HFF-Myc (cell line): ENCODE data around the gene AK2.

Experiments
- DNase-seq: peaks from one replicate; pipeline ENCODE4 v3.0.0-alpha.2; 2011; ENCODE audit warnings: low read depth; ENCODE audit errors: extremely low read depth
- H3K4me3 ChIP-seq: replicated peaks from 2 replicates; pipeline ENCODE4 v1.5.1; 2011; ENCODE audit warnings: low read depth, mild to moderate bottlenecking, control low read depth, low read length
- CTCF ChIP-seq: IDR thresholded peaks from 2 replicates; pipeline ENCODE4 v1.5.1; 2012; ENCODE audit warnings: mild to moderate bottlenecking, low read depth, low read length, control low read depth; ENCODE audit errors: missing control alignments

AK2 gene

DNA sequence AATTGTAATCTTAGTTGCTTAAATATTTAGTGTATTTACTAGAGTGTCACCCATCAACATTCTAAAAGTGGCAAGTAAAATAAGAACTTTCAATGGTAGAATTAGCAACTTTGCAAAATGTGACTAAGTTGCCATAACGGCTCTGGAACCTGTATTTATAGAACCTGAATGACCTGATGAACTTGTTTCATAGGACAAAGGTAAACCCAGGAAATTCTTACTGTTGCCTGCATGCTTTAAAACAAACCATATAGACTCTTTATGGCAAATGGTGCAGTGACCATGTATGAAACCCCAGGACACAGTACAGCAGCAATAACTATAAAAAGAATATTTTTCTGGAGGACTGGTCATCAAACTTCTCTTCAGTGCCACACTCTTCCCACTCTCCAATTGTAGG, 22.9 kb downstream of the AK2 start:
- H3K4me3 ChIP-seq: no peak overlapping the region
- TF ChIP-seq CTCF: no peak
- no peak for DNase-seq

DNA sequence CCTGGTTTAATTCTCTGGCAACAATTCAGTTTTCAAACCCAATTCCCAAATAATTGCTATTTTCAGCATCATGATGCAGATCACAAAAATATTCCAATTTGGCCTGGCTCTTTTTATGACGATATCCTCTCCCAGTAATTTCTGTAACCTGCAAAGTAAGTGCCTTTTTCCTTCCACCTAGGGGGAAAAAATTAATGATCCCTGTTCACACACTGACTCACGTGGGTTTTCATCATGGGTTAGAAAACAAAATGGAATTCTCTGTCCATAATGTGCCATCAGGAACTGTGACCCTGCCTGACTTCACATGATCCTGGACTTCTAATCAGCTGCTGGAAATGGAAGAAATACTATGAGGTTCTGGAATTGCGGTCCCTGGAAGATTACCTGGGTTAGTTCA, 24.5 kb downstream of the AK2 start:
- TF ChIP-seq CTCF: no peak
- H3K4me3 ChIP-seq: no peak overlapping the region
- DNase-seq: no peak

- no peak overlapping the region for H3K4me3 ChIP-seq
- TF ChIP-seq CTCF: no peak
- DNase-seq: no peak
Observed at GRCh38 chr1:33010932-33011731, 25.6 kb downstream of the AK2 start.

DNA sequence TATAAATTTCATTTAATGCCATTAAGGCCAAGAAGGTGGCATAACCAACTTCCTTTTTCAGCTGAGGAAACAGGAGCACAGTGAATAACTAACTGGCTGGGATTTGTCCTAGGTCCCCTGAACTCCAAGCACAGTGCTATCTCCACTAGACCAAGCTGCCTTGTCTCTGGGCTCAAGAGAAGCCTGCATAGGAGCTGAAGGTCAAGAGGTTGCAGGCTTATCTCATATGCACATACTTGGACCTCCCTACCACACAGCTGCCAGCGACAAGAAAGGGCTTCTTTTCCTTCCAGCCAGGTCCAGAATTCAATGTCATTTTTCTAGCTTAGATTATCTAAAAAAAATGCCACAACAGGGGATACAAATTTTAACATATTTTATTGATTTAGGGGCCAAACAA, 27.1 kb downstream of the AK2 start:
- H3K4me3 ChIP-seq: no peak overlapping the region
- DNase-seq: no peak
- TF ChIP-seq CTCF: no peak

DNA sequence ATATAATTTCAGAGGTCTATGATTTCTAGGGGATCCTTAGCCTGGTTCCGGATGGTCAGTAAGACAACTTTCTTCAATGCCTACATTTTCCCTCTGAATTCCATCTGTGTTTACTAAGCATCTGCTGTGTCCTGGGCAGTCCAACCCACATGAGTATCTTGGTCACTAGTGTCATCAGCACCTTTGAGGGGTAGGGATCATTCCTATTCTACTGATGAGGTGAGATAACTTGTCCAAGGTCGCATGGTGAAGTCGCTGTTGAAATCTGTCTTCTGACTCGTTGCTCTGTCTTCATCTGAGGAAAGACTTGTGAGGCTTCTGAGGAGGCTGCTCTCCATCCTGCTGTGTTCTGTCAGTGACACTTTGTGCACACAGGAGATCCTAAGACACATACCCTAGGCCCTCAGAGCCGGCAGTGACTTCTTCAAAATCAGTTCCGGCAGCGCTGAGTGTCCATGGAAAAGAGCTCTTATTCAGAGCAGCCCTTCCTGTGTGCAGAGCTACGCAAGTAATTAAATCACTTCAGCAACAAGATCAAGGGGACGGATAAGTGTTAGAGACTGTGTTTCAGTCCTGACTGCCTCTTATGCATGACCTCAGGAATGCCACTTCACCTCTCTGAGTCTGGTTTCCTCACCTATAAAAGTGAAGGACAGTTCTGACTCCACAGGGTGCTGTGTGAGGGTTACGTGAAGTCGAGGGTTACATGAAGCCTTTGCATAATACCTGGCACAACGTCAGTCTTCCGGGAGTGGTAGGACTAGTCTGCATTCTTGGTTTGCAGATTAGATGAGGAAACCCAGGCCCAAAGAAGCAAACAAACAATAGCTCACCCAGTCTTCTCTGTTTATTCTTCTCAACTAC, 28.4 kb downstream of the AK2 start:
- H3K4me3 ChIP-seq: no peak overlapping the region
- no peak for TF ChIP-seq CTCF
- no peak for DNase-seq

- H3K4me3 ChIP-seq: no peak overlapping the region
- DNase-seq: peak; percentile 75
- TF ChIP-seq CTCF: peak; percentile 58
Observed at GRCh38 chr1:33007190-33008050, 29.3 kb downstream of the AK2 start.
